Thyroid gland (tissue), 4 donors: Measurements from ENCODE around the gene C1orf50.

Experiments used
- CTCF ChIP-seq, 6 experiments: fragments of 200-600 bp in 3 of 6; fragments of 450-650 bp in 3 of 6; sonication (generic) in 3 of 6; IDR thresholded peaks; one replicate each; pipeline ENCODE4 v1.5.1; 2016 to 2019; ENCODE audit warnings: antibody characterized with exemption in 6 of 6, mild to moderate bottlenecking in 2 of 6, inconsistent platforms in 1 of 6, moderate library complexity in 1 of 6
- POLR2A ChIP-seq, 2 donors: fragments of 450-650 bp; IDR thresholded peaks; one replicate each; pipeline ENCODE4 v1.6.1; 2017; ENCODE audit warnings: antibody characterized with exemption in 2 of 2, mild to moderate bottlenecking in 2 of 2, moderate library complexity in 1 of 2

DNA sequence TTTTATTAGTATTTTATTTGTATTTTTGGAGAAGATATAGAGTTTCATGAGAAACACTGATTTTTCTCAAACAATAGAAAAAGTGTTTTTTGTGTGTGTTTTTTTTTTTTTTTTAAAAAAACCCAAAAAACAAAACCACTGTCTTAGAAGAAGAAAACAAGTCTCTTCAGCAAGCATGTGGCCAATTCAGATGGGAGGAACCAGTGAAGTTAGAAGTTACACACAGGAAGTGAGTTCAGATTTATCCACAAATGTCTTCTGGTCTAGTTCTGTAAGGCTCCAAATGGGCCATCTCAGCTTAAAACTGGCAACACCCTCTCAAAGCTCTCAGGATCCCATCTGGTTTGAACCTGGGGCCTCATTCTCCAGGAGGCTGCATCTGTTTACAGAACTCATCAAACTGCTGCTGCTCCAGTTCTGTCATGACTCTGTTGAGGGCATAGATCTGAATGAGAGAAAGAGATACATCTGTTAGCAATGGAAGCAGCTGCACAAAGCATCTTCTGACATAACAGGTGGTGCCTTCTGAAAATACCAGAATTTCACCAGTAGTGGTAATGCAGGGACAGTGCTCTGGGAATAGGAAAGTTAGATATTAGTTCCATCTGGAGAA, 40.1 kb downstream of the C1orf50 start:
- no peak for TF ChIP-seq CTCF (IDR thresholded peaks at IDR 0.05)
- no peak for TF ChIP-seq POLR2A (IDR thresholded peaks at IDR 0.05)
